NCI-H2107 treated with DMSO at 0.1 percent for 48 hours (cell line): ENCODE data around the gene DRC1.
"Not testable (repeated sequence)": the region's sequence is repeated elsewhere in the genome, so short reads cannot be mapped to it uniquely, and the experiment has no call there.

Experiments used
- DNase-seq: peaks from one replicate; lab custom pipeline; 2025; ENCODE audit not compliant: unreplicated experiment; lab: John Stamatoyannopoulos, UW

The DRC1 gene

DNA sequence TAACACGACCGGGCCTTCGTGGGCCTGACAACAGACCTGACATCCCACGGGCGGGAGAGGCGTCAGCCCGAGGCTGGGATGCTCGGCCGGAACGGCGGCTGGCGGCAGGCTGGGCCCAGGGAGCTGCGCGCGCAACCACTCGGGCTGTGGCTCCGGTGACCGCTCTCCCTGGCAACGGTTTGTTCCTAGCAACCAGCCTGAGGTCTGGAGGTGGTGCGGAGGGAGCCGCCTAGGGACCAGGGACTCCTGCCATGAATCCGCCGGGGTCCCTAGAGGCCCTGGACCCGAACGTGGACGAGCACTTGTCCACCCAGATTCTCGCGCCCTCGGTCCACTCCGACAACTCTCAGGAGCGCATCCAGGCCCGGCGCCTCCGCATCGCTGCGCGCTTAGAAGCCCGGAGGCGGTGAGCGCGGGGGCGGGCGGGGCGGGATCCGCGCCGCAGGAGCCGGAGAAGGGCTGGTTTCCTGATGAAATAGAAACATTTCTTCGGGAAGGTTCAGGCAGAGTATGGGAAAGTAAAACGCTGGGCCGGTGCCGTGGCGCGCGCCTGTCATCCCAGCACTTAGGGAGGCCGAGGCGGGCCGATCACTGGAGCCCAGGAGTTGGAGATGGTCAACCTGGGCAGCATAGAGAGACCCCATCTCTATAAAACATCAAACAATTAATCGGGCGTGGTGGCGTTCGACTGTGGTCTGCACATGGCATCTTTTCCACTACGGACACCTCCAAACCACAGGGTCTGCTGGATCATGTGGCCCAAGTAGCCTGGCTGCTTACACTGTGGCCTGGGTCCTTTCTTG, at the start of gene DRC1:
DRC1 (plus strand) TSS at position 182 of the 803 bp plus-strand sequence; CDS start at position 252, 70 bp downstream.
- peak; percentile 50 for DNase-seq

DNA sequence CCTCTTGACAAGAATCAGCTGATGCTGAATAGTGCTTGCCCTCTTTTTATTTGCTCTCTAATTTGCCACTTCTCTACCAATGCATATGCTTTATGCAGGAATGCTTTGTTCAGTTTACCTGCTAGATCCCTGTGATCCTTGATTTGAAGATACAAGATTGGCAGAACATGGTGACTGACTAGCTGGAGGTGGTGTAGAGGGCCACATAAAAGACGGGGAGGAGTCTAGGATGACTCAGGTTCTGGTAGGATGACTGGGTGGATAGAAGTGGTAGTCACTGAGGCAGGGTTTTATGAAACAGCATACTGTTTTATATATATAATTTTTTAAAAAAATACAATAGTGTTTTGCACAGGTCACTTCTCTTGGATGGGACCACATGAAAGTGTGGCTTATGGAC, 48.8 kb upstream of the DRC1 start:
- no peak for DNase-seq

DNA sequence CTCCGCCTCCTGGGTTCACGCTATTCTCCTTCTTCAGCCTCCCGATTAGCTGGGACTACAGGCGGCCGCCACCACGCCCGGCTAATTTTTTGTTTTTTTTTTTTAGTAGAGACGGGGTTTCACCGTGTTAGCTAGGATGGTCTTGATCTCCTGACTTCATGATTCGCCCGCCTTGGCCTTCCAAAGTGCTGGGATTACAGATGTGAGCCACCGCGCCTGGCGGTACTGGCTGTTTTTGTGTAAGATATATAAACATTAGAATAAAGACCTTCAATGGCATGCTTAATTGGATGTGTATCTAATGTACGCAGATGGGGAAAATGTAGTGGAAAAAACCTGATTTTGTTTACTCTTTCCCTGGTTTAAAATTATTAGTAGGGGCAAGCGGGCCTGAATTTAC, 47.3 kb upstream of the DRC1 start:
- not testable (repeated sequence) for DNase-seq

DNA sequence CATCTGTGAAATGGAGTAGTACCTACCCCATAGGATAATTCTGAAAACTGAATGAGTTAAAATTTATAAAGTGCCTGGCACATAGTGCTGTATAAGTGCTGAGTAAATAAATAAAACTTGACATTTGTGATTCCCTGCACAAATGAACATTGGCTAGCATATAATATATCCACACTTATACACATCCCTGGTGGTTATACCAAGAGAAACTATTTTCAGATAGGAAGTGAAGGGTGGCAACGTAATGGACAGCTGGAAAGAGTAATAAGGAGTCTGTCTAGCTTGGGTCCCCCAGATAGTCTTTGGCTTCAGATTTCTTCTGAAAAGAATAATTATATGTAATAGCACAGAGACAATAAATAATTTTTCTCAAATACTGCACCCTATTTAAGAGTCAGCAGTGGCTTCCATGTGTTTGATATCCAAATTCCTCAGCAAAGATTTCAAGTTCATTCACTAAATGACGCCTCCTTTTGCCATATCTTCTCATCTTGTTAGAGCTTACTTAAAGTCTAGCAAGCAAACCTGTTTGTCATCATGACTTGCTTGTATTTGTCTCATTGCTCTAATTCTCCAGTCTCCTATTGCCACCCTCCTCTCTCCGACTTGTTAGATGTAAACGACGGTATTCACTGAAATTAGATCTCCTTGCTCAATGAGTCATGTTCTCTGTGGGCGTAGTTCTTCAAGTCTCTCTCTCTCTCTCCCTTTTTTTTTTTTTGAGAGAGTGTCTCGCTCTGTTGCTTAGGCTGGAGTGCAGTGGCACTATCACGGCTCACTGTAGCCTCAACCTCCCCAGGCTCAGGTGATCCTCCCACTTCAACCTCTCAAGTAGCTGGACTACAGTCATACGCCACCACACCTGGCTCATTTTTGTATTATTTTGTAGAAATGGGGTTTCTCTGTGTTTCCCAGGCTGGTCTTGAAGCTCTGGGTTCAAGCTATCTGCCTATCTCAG, 46.4 kb upstream of the DRC1 start:
- DNase-seq = peak; percentile 77

DNA sequence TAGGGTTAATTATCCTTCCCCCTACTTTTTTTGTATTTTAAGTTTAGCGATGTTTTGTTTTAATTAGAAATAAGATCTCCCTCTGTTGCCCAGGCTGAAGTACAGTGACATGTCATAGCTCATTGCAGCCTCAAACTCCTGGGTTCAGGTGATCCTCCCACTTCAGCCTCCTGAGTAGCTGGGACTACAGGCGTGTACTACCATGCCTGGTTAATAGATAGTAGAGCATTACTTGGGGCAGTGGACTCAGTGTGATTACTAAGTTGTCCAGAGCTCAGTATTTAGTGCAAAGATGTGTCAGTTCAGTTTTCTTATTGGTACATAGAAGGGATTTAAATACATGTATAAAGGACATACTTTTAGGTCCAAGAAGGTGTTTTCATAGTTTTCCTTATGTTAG, 45.6 kb upstream of the DRC1 start:
- DNase-seq = no peak

DNA sequence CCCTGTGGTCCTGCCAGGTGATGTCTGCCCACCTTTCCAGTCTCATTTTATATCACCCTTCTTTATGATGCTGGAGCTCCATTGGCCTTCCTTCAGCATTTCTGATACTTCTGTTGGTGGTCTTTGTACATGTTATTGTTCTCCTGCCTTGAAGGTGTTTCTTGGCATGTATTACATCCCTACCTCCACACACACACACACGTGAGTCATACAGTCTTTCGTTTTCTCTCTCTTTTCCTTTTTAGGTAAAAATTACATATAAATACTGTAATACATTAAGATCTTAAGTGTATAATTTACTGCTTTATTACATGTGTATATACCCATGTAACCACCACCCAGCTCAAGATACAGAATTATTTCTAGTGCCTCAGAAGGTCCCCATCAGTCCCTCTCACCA, 44.9 kb upstream of the DRC1 start:
- no peak for DNase-seq

DNA sequence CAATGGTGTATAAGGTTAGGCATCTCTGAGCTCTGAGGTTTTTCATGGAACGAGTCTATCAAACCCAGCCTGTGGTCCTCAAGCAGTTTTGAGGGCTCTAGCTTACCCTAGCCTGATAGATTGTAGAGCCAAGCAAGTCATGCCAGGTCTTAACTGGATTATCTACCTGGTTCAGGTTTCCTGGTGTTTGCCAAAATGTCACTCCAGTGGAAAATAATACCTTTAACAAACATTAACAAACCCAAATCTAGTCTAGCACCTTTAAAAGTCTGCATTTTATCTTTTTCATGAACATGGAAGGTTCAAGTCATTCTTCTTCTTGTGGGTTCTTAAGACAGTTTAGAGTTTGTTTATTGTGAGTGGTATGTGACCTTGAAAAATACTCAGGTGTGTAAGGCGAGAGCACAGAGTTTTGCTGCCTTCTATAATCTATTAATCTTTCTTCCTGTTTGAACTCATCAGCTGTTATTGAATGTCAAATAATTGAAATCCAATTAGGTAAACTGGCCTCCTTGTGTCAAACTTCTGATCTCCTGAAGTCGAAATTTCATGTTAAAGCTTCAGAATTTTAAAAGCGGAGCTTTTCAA, 41.7 kb upstream of the DRC1 start:
- no peak for DNase-seq

DNA sequence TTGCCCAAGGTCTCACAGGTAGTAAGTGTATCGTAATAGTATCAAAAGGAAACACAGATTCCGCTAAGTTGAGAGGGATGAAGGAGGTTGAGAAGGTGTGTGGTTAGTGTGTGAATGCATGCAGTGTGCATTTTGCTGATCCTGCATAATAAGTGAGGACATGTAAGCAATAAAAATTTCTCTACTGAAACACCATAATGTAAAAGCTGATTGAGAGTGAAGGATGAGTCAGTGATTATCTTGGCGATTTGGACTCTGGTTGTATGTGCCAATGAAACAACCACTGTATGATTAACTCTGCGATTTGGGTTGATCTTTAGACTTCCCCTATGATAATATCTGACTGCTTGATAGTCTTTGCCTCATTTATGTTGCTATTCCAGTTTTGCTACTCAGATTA, 38.4 kb upstream of the DRC1 start:
- no peak for DNase-seq

DNA sequence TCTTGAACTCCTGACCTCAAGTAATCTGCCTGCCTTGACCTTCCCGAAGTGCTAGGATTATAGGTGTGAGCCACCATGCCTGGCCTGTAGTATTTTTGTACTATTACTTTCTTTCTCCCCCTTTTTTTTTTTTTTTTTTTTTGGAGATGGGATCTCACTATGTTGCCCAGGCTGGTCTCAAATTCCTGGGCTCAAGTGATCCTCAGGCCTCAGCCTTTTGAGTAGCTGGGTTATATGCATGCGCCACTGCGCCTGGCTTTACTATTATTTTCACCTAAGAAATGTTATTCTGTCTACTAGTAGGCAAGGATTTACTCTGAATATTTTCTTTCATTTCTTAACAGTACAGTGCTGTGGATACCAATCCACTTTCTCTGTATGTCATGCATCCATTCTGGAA, 37.8 kb upstream of the DRC1 start:
- no peak for DNase-seq

DNA sequence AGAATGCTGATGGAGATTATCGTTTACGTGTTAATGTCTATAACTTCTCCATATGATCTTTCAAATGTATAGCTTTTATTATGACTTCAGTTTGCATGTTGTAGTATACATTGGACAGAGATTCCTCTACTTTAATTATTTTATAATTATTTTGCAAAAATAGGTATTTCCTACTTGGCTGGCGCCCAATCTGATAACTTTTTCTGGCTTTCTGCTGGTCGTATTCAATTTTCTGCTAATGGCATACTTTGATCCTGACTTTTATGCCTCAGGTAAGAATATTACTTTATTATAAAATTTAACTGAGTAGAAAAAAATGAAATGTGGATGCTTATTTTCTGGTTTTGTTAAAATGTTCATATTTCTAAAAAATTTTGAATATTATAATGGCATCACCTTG, 37.1 kb upstream of the DRC1 start:
- DNase-seq = no peak

DNA sequence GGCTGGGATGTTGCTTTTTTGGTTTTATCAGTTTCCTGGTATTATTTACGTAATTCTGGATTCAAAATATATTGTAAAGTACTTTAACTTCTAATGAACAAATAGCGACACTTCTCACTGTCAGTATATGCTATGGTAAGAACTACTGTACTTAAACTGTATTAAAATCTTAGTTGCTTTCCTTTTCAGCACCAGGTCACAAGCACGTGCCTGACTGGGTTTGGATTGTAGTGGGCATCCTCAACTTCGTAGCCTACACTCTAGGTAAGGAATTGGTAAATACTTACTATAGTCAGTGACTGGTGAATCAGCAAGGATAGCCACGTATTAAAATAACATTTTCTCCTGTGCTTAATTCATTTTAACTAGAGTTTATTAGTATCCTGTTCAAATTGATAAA, 34.8 kb upstream of the DRC1 start:
- no peak for DNase-seq

DNA sequence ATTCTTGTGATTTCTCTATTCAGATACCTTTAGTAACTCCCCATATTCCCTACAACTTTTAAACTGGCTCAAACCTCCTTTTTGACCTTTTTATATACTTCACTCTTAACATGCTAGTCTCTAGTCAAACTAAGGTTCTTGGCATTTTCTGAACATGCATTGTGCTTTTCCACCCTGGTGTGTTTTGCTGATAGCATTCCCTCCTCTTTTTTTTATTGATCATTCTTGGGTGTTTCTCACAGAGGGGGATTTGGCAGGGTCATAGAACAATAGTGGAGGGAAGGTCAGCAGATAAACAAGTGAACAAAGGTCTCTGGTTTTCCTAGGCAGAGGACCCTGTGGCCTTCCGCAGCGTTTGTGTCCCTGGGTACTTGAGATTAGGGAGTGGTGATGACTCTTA, 32.1 kb upstream of the DRC1 start:
- DNase-seq = not testable (repeated sequence)

DNA sequence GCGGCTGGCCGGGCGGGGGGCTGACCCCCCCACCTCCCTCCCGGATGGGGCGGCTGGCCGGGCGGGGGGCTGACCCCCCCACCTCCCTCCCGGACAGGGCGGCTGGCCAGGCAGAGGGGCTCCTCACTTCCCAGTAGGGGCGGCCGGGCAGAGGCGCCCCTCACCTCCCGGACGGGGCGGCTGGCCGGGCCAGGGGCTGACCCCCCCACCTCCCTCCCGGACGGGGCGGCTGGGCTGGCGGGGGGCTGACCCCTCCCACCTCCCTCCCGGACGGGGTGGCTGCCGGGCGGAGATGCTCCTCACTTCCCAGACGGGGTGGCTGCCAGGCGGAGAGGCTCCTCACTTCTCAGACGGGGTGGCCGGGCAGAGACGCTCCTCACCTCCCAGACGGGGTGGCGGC, 30.8 kb upstream of the DRC1 start:
- DNase-seq = not testable (repeated sequence)

DNA sequence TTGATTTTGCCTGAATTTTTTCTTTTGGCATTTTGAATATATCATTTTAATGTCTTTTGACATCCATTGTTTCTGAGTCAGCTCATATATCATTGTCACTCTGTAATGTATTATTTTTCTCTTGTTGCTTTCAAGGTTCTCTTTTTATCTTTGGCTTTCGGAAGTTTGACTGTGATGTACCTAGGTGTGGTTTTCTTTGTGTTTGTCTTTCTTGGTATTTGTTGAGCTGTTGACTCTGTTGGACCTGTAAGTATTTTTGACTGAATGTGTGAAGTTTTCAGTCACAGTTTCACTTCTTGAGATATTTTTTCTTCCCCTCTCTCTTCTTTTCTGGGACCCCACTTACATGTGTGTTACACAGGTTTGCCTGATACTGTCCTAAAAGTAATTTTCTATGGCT, 24.9 kb upstream of the DRC1 start:
- DNase-seq = no peak

DNA sequence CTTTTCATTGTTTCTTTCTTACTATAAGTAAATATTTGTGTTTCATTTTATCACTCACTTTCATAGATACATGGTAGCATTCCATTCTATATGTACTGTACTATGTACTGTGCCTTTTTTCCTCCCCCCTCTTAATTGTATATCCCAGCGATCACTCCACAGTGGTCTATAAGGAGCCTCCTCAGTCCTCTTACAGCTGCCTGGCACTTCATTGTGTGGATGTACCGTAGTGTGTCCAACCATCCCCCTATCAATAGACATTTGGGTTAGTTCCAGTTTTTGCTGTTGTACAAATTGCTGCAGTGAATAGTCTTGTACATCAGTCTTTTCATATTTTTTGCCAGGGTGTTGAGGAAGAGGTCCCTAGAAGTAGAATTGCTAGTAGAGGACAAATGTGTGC, 21.4 kb upstream of the DRC1 start:
- DNase-seq = no peak

DNA sequence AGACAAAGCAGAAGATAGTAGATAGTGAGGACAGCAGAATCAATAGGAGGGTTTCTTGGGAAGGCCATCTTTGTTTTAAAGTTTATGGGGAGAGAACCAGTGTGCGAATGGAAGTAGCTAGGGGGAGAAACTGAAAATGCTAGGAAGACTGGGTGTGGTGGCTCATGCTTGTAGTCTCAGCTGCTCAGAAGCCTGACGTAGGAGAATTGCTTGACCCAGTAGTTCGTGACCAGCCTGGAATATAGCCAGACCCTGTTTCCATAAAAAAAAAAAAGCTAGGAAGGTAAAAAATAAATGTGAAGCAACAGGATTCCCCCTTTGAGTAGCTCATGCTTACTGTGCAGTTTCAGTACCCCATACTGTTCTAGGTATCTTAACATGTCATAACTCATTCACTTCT, 19.2 kb upstream of the DRC1 start:
- DNase-seq = no peak

DNA sequence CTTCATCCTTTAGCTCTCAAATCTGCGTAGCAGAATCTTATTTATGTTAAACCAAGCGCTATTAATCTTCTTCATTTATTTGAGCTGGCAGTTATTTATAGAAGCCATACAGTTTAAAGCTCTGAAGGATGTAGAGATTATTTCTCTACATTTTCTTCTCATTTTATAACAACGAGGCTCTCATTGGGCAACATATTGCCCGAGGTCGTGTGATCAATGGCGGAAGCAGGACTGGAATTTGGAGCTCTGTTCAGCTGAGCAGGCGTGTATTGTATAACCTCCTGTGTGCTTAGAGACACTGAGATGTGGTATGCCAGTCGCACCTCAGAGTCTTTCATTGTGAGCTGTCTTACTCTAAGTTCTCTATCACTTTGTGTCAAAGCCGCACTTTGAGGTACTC, 17.5 kb upstream of the DRC1 start:
- no peak for DNase-seq

DNA sequence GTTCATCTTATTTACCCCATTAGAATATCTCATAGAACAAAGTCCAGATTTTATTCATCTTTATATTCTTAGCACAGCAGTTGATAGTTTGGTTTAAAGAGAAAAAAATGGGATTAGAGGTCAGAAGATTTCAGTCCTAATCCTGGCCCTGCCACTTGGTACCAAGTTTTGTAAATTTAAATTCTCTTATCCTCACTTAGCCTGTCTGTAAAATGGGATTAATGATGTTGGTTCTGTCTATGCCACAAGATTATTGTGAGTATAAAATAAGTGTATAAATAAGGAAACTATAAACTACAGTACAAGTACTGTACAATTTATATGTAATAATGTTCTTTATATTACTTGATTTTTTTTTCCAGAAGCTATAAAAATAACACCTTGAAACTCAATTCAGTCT, 17.1 kb upstream of the DRC1 start:
- no peak for DNase-seq

DNA sequence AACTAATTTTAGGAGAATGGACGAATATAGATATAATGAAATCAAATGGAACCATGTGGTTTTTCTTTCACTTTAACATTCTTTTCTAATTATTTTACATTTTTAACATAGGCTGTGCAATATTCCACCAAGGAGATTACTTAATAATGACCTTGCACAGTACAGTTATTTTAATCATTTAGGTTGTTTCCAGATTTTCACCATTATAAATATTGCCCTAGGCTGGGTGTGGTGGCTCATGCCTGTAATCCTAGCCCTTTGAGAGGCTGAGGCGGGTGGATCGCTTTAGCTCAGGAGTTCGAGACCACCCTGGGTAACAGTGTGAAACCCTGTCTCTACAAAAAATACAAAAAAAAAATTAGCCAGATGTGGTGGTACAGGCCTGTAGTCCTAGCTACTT, 14.5 kb upstream of the DRC1 start:
- DNase-seq = no peak

DNA sequence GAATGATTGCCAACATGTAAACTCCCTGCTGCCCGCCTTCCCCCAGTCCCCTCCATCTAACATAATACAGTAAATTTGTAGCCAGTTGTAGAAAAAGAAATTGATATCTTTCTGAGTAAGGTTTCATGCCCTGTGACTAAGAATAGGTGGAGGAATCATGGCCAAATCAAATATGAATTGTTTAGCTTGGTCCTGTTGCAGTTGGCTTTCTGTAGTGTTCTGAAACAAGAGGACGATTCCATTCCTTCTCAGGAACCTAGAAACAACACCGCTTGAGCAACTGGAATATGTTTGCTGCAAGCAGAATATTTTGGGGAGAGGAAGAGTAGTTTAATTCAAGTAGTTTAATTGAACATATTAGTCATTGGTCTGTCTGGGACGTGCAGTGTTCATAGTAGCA, 7.0 kb upstream of the DRC1 start:
- no peak for DNase-seq

DNA sequence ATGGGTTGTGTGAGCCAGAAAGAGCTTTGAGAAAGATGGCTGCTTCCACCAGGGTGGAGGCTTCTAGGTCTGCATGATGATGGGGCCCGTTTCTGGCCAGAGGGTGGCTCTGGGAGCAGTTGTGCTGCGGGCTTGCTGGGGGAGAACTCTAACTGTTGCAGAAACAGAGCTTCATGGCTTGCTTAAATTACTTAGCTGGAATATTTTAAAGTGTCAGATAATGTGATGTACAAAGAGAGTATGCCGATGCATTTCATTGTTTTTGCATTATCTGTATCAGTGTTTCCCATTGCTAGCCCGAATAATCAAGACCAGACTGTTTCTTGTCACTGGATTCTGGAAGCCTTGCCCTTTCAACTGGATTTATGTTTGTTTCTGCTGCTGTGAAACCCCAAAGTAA, 6.3 kb upstream of the DRC1 start:
- no peak for DNase-seq
